Measurements from ENCODE around the gene CABLES1. TPM values are rescaled to one million over a fixed set of nuclear protein-coding genes. Genes with fewer than 3 reads are reported as not detected.

Gene CABLES1
- total and polyA plus RNA-seq, 2 of the 8 experiments (the other 6 are each of a cell fraction or from before 2014, with no cell fraction given), result 9.2 to 26.4 TPM

- TF ChIP-seq NANOG (IDR thresholded peaks at IDR 0.05; ENCODE audit: insufficient read depth, low read depth, low read length, poor library complexity, severe bottlenecking), result no peak
- no peak for TF ChIP-seq POU5F1 (IDR thresholded peaks at IDR 0.05; ENCODE audit: low read depth, low read length)
- TF ChIP-seq KDM1A (IDR thresholded peaks at IDR 0.05; ENCODE audit: borderline replicate concordance, low read length), result no peak
- no peak for TF ChIP-seq SIRT6 (IDR thresholded peaks at IDR 0.05; ENCODE audit: low read length)
- TF ChIP-seq RBBP5 (IDR thresholded peaks at IDR 0.05; ENCODE audit: borderline replicate concordance, low read depth, low read length), result no peak
Observed at GRCh38 chr18:23151414-23152099, 16.3 kb downstream of the CABLES1 start (continued).
